ENCODE measurements around the gene DUS1L. TPM values are rescaled to one million over a fixed set of nuclear protein-coding genes. Genes with fewer than 3 reads are reported as not detected.

The DUS1L gene
- total and polyA plus RNA-seq, 2 donors (not counting 1 experiment from before 2014, with no cell fraction given): 109 to 241 TPM

GRCh38 chr17:82105882-82106687, 40.5 kb upstream of the DUS1L start:
- H3K4me3 ChIP-seq (ENCODE audit: control extremely low read depth in 1 of 5, extremely low read depth in 1 of 5, insufficient read depth in 1 of 5, low read depth in 2 of 5, low read length in 4 of 5): peak overlapping the region; percentile 53 to 80 (median 60)
- H3K36me3 ChIP-seq (replicated peaks in 1 of 2; ENCODE audit: control extremely low read depth in 1 of 2, control insufficient read depth in 1 of 2, extremely low read depth in 1 of 2, insufficient read depth in 2 of 2, low read length in 1 of 2): no peaks in the 10 kb centered on the region
- intact Hi-C loops (cut with micrococcal nuclease): loop anchor here (1.0 to 2.0 kb wide), 2 partner anchors 8 to 49 kb away; partner anchors contain the start of gene FASN
- peaks cover 16% of the 10 kb centered on the region for H3K79me2 ChIP-seq (ENCODE audit: control insufficient read depth, insufficient read depth, low read length)
- H3K9me3 Mint-ChIP-seq (ENCODE audit: insufficient read depth): no peaks in the 10 kb centered on the region
- no peaks in the 10 kb centered on the region for H3K27me3 Mint-ChIP-seq
- no peak for TF ChIP-seq EZH2 (IDR thresholded peaks at IDR 0.05; ENCODE audit: borderline replicate concordance, insufficient read depth, low read depth, low read length, poor library complexity, severe bottlenecking)
- peak; percentile 34 for TF ChIP-seq CTCF (IDR thresholded peaks at IDR 0.05)
- H3K27ac Mint-ChIP-seq: peak overlapping the region; percentile 98
- DNase-seq (peak; percentile 76), ATAC-seq (ENCODE audit: low read depth) (peak; percentile 96)
- ChIA-PET POLR2A (interaction anchor here (0.7 to 1.7 kb wide), 4 partner anchors 10 to 100 kb away, joined by 3 to 12 read pairs (median 4); partner anchors contain the start of gene DCXR), CTCF (interaction anchor here (0.6 to 1.6 kb wide), 7 partner anchors 8 to 147 kb away, joined by 3 to 6 read pairs (median 3); partner anchors contain the start of genes DUS1L and FASN)
- peak overlapping the region; percentile 89 for H3K4me2 ChIP-seq (replicated peaks; ENCODE audit: low read depth, low read length, poor library complexity, severe bottlenecking)
- H4K20me1 ChIP-seq (ENCODE audit: control insufficient read depth, insufficient read depth, low read length, poor library complexity, severe bottlenecking): no peaks in the 10 kb centered on the region
- WGBS (ENCODE audit: insufficient coverage): 15% methylated on average over 24 of the region's 24 CpGs
- peak overlapping the region; percentile 75 to 79 for H3K27ac ChIP-seq (ENCODE audit: low read length in 2 of 2)
- H3K4me1 ChIP-seq (ENCODE audit: control insufficient read depth in 2 of 2, insufficient read depth in 2 of 2, low read length in 2 of 2): peaks cover 18 to 25% of the 10 kb centered on the region in 2 donors
- peaks cover 0 to 4% (median 0%) of the 10 kb centered on the region in 3 donors for H3K9me3 ChIP-seq (ENCODE audit: control extremely low read depth in 1 of 3, control insufficient read depth in 2 of 3, insufficient read depth in 1 of 3, low read length in 2 of 3)
- no peaks in the 10 kb centered on the region for H3K27me3 ChIP-seq (replicated peaks in 1 of 4; ENCODE audit: control extremely low read depth in 1 of 4, control insufficient read depth in 3 of 4, insufficient read depth in 4 of 4, low read length in 3 of 4)
- peak overlapping the region; percentile 76 for H3K9ac ChIP-seq (ENCODE audit: low read length)
- H3K4me1 Mint-ChIP-seq: peaks cover 21% of the 10 kb centered on the region
- H3K4me3 Mint-ChIP-seq: peak overlapping the region; percentile 94
- H2AFZ ChIP-seq (ENCODE audit: insufficient read depth, low read depth, low read length, poor library complexity, severe bottlenecking): peak overlapping the region; percentile 88
